Globus pallidus (tissue), 1 donor: ENCODE measurements around the gene P3H2.
"Not testable (repeated sequence)": the region's sequence is repeated elsewhere in the genome, so short reads cannot be mapped to it uniquely, and the experiment has no call there.

Experiments
- DNase-seq: peaks from one replicate; pipeline ENCODE4 v3.0.0-alpha.2; 2015; ENCODE audit warnings: low spot score

Gene P3H2

DNA sequence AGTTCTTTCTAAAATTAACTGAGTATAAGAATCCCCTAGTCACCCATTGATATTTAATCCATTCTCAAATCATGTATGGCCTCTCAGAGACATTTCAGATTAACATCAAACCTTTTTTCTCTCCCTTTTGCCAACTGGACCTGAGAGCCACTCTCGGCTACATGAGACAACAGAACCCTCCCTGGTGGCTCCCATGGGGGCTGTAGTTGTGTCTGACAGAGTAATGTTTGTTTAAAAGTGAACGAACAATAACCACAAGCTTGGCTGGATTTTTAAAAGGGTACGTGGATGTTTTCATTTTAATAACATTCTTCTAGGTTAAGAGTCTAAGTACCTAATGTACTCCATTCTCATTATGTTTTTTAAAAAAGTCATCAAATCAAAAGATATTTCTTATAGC, 37.1 kb downstream of the P3H2 start:
- DNase-seq: no peak

DNA sequence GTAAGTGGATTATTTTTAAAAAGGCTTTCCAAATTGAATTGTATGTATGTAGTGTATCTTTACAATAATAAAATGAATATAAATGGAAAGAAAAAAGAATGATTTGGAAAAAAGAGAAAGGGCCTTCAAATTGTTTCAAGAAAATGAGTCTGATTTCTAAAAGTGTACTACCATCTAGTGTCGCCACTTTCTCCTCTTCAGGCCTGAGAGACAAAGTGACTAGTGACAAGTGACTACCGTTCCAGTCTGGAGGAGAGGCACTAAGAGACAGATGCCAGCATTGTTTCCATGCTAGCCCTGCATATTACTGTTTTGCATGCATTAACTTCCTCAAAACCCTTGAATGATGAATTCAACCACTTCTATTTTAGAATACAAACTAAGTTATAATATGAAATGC, 39.3 kb downstream of the P3H2 start:
- DNase-seq: peak; percentile 81

DNA sequence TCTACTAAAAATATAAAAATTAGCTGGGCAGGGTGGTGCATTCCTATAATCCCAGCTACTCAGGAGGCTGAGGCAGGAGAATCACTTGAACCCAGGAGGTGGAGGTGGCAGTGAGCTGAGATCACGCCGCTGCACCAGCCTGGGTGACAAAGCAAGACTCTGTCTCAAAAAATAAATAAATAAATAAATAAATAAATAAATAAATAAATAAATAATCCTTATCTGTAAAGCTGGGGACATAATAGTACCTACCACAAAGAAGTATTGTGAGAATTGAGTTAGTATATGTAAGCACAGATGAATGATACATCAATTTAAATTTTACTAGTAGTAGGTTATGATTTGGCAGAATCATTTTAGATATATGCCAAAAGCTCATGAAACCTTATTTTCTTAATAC, 41.5 kb downstream of the P3H2 start:
- DNase-seq: not testable (repeated sequence)

DNA sequence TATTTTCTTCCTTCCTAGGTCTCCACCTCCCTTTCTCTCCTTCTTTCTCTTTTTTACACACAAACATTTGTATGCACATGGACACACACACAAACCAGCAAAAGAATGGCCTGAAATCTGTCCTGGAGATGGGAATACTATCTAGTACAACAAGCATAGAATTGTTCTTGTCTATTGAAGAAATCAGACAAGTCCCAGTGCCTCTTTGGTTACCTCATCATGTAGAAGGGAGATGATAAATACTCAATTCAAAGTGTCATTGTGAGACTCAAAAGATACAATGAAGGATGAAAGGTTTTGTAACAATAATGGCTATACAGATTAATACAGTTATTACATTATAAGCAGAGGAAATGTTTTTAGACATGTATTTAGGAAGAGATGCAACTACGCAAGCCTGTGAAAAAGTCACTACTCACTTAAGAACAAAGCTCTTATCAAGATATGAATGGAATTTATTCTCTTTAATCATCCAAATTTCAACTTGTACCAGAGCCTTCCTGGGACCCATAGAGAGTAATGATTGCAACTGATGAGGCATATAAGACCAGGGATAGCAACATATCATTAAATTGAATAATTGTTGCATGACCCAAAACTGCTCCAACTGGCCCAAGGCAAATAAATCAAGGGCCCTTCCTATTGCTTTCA, 43.2 kb downstream of the P3H2 start:
- no peak for DNase-seq

DNA sequence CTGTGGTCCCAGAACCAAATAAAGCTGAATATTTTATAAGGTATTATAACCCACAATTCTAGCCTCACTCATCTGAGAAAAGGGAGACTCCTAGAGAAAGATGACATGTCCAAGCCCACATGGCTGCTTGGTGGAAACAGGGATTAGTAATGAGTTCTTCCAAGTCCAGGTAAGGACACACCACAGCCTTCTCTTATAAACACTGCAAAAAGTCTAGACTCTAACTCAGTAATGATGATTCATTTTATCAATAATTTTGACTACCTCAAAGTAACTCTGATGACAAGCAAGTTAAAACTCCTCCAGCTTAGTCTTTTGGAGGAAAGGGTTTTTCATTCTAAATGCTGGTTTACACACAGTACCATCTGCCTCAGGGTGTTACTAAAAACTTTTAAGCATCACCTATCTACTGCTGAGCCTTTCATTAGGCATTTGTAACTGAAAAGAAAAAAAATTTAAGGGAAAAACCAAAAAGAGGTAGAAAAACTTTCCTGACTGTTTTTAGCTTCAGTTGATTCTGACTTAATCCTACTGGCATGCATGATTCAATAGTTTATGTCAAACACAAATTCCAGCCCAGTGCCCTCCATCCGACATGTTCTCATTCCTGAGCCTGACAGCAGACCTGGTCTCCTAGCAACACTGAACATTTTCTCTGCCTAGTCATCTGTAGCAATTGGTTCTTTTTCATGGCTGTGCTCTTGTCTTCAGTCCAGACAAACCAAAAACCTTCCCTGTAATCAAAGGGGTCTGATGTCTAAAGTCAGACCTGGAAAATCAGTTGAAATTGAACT, 43.9 kb downstream of the P3H2 start:
- DNase-seq: no peak

DNA sequence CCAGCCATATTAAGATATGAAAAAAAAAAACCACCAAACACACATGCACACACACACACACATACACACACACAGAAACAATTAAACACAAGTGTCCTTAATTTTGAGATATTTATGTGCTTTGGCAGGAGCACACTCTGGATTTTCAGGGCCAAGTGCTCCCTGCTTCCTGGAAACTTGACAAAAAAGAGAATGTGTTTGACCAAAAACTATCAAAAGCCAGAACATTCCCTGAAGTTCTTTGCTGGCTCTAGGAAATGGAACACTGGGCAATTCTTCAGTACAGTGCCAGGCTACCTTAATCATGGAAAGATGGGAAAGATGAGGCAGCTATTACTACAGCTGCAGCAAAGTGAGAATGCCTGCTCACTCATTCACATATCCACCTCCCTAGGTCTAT, 44.6 kb downstream of the P3H2 start:
- DNase-seq: no peak

DNA sequence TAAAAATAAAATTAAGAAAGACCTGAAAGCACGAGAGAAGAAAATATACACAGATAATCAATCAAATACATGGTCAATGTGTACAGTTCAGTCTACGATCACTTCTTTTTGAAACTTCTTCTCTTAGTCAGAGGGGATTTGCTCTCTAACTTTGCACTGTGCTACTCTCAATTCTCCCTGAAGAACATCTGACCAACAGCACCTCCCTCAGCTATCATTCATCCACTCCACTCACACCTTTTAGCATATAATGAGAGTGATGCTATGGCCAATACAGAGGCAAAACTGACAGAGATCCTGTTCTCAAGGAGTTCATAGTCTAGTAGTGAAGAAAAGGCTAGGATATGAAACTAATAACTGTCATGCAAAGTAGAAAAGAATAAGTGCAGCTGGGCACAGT, 45.9 kb downstream of the P3H2 start:
- no peak for DNase-seq

DNA sequence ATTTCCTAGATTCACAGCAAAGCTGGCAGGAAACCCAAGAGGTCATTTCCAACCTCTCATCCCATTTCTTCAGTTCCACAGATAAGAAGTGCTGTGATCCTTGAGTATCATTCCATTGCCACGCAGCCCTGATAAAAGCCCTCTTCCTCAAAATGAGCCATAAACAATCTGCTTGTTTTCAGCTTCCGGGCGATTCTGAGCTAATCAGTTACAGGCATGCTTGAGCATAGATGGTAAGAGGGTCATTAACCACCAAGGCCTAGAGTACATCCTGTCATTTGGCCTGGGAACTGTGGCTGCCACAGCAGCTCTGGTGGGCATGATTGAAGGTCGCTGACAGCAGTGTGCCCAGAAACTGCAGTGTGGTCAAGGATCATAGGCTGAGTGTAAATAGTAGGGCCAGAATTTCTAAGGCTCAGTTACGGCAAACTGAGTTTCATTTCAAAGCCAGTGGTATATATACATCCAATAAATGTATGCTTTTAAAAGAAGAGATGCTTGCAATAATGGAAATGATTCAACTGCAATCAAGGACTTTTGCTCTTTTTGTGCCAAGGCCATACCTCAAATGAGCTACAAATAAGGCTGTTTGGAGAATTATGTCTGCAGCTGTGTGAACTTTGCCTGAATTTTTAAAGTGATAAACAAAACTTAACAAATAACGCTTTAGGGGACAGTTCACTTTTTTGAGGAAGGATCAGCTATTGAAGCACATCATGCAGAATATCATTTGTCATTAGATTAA, 47.3 kb downstream of the P3H2 start:
- DNase-seq: no peak

DNA sequence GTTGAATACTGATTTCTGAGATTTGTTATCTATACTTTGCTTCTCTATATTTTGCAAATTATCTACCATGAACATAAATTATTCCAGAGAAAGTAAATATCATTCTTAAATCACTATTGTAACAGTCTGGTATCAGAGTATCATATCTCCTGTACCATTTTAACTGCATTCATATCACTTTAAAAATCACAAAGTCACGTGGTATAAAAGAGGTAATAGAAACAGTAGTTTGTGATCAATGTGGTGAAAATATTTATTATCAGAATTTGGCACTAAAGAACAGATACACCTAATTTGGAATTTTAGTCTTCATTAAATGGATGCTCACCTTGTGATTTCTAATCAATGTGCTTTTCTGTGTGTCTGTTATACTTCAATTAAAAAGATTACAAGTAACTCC, 47.8 kb downstream of the P3H2 start:
- DNase-seq: no peak

DNA sequence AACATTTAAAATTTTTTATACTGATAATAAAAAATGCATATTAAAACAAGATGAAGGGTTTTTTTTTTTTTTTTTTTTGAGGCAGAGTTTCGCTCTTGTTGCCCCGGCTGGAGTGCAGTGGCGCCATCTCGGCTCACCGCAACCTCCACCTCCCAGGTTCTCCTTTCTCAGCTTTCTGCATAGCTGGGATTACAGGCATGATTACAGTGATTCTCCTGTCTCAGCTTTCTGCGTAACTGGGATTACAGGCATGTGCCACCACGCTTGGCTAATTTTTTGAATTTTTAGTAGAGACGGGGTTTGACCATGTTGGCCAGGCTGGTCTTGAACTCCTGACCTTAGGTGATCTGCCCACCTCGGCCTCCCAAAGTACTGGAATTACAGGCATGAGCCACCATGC, 48.8 kb downstream of the P3H2 start:
- not testable (repeated sequence) for DNase-seq

DNA sequence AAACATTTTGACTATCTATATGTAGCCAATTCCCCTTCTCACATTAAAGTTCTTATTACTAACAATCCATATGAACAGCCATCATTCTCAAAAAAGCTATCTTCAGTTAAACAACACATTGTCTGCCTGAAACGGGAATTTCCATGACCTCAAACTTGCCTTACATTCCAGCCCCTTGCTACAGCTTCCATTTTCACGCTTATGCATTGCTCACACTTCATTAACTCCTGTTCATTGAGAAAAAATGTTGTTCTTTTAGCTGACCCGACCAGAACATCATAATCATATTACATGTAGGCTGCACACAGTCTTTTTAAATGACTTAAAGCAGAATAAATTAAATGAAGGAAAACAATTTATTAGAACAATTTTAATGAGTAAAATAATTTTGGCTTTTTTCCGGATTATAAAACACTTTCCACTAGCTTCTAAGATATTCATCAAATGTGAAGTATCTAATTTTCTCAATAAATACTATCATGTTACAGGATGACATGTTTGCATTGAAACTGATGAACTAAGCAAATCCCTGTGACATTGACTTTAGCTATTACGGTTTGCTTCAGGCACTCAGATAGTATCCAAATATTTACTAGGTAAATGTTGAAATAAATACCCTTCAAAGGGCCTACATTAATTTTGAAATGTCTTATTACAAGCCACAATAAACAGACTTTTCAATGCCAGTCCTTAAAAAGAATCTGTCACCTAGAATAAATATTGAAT, 49.9 kb downstream of the P3H2 start:
- no peak for DNase-seq

DNA sequence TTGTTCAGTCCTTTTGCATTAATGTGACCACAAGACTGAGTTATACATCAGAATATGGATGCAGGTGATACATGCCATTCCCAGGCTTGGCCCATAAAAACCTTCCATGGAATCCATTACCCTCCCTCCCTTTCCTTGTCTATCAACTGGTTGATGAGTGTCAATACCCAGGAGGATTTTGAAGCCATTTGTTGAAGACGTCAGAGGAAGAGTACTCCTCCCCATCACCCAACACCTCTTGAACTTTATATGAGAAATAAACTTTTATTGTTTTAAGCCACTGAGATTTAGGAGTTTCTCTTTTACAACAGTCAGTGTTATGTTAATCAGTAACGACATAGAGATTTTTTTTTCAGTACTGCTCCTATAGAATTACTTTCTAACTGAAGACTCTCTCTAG, 55.5 kb downstream of the P3H2 start:
- no peak for DNase-seq

DNA sequence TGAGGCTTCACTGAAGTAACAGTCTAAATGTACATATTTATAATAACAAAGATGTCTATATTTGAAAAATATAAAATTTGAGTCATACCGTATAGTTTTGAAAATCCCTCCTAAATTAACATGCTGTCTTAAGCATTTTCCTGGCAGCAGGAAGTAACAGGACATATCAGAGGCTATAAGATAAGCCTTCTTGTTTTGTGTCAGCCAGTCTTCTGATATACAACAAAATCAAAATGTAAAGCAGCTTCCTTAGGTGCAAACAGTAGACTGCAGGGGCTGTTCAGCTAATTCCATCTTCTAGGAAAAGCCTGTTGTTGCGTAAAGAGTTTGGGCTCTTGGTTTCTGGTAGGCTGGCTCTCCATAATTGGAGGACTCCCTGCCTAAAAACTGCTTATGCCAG, 56.0 kb downstream of the P3H2 start:
- DNase-seq: no peak

DNA sequence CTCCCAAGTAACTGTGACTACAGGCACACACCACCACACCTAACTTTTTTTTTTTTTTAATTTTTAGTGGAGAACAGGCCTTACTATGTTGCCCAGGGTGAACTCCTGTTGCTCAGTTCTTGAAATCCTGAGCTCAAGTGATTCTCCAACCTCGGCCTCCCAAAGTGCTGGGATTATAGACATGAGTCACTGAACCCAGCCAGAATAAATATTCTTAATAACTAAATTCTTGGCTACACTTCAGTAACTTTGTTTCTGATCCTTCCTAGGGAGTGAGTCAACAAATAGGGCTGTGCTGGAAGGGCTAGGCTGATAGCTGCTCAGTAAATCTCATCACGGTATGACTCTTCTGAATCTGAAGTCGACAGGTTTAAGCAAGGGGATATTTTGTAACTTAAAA, 56.6 kb downstream of the P3H2 start:
- no peak for DNase-seq

DNA sequence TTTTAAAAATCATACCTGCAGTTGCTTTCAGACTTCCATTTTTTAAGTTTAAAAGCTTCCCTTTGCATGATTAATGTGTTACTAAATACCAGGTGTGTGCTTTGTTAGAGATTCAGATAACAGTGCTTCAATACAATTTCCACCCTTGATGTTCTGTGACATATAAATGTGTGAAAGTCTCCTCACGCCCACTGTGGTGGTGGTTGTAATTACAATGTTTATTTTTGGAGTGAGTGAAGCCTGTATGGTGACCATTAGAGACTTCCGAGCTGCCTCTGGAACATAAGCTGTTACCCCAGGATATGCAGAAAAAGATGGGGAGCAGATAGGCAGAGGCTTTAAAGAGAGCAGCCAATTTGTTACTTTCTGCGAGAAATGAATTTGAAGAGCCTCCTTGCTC, 57.2 kb downstream of the P3H2 start:
- DNase-seq: no peak

DNA sequence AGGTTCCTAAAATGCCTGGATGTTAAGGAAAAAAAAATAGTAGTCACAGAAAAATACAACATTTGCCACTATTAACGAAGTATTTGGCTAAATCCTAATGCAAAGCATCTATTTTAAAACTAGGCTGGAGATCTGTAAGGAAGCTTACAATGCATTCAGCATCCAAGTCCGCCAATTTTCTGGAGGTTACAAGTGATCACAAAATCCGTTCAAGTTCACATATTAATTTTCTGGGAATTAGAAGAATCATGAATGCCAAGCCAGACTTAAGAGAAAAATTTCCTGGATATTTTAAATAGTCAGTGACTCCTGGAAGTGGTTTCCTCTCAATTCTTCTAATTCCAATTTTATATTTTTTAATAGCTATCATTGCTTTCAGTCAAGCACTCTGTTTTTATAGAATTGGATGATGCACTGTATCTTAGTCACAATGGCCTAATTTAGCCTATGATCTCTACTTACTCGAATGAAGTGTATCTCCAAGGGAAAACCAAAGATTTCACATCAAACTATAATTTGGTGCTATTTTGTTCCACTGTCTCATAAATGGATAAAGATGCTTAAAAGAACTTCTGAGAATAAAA, 60.4 kb downstream of the P3H2 start:
- no peak for DNase-seq

DNA sequence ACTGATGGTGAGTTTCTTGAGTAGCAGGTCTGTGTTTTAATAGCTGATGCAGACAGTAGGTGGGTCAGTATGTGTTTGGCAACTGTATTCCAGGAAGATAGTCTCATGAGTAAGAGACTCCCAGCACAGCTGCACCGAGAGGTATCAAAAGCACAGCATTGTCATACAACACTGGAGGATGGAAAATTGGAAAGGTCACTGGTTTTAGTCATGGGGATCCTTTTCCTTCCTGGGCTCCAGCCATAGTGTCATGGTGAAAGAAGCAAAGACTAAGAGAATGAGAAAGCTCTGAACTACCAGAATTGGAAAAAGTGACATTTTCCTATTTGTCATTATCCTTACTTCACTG, 61.5 kb downstream of the P3H2 start:
- no peak for DNase-seq

DNA sequence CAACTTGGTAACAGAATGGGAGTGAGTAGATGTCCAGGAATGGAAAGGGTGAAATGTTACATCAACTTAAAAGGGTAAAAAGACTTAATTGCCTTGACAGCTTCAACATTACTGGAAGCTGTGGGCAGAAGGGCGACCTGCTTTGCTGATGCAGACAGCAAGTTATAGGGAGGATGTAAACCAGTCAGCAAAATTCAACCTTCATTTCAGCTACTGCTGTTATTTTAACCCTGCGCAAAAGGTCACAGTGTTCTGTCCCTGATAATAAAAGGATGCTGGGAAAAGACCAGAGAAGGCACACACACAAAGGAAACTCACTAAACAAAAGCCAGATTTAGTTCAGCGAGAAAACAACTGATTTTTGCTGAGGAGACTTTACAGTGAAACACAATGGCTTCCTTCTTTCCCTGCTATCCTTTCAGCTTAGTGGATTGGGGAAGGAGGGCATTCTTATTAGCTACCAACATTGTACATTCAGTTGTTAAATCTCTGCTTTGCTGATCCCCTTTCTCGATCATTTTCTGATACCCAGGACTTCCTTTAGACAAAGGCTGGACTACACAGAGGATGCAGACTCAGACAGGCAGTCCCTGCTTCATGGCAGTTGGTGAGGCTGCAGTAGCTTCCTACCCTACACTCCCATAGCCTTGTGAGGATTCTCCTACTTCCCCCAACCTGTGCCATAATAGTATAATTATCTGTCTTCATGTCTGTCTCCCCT, 62.0 kb downstream of the P3H2 start:
- DNase-seq: peak; percentile 65

DNA sequence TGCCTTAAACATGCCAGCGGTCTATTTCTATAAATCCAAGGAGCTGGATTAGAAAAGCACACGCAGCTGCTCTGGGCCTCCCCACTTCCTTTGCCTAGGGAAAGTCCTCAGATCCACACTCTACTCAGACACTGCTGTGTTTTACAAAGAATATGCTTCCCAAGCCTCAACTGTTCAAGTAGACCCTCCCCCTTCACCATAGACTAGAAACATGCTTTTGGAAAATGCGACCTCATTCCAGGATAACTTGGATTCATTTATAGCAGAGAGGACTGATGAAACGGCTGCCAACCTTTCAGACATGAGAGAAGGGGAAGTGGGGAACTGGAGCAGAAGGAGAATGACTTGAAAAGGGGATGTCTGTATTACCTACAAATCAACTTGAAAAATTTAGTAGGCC, 64.0 kb downstream of the P3H2 start:
- no peak for DNase-seq

DNA sequence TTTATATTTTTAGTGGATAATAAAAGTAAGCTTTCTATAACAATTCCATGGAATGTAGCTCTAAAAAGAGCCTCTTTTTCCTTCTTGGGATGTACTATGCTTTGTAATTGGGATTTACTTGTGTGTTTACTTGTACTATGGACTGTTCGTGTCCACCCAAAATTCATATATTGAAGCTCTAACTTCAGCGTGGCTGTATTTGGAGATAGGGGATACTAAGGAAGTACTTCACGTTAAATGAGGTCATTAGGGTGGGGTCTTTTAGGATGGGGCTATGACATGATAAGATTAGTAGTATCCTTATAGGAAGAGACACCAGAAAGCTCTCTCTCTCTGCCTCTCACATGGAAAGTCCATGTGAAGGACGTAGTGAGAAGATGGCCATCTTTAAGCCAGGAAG, 64.9 kb downstream of the P3H2 start:
- DNase-seq: no peak

DNA sequence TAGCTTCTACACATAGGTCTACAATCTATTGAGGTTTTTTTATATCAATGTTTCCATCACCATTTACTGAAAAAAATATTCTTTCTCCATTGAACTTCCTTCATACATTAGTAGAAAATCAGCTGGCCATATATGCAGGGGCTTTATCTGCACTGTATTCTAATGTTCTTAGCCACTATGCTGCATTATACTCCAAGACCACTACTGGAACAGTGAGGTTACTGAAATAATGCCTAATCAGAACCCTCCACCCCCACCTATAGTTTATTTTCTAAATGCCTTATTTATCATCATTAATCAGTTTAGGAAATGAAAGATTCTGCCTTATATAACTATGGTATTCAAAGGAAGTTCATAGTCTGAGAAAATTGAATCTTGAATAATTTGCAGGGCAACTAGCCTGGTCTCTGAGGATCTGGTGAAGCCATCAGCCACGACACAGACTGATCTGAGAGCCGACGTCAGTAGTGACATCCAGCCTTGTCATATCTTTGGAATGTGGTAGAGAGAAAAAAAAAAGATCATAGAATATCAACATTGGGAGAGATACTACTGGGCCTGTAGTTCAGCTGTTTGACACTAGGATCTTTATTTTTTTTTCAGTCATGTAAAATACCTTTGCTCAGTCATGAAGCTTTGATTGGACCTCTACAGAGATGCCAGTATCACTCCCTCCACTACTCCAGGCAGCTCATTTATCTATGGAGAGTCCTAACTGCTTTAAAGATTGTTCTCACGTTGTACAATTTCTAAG, 66.6 kb downstream of the P3H2 start:
- DNase-seq: no peak
